Heart left ventricle (tissue), 13 donors: ENCODE results near the gene RPS25.
"Not testable (repeated sequence)": the region's sequence is repeated elsewhere in the genome, so short reads cannot be mapped to it uniquely, and the experiment has no call there.

Experiments used
- CTCF ChIP-seq, 12 donors: fragments of 200-600 bp; sonication (generic) in 4 of 12; IDR thresholded peaks; one replicate each; pipeline versions ENCODE4 v1.5.0 to v1.8.0; 2018 to 2022; ENCODE audit warnings: antibody characterized with exemption in 12 of 12, mild to moderate bottlenecking in 5 of 12
- POLR2A ChIP-seq, 2 donors: fragments of 450-650 bp; IDR thresholded peaks; one replicate each; pipeline ENCODE4 v1.6.1; 2017; ENCODE audit warnings: antibody characterized with exemption in 2 of 2, mild to moderate bottlenecking in 2 of 2, moderate library complexity in 2 of 2
- donor health status: ischemic (EF 13 %, LVEDD 7.1; RV severe dilation, severe dysfunction).
- donor health status: DM: no; HTN: yes; CAD: no.
- donor health status: DM: no; HTN: no; CAD: no.
- donor health status: ischemic (EF 25% LVEDD 6.9; RV normal size, moderate dysfunction).
- donor health status: ischemic (EF 25% LVEDD 5.7; RV mildly dilated, moderate dysfunction).
- donor health status: ischemic (EF 35%, LVEDD 5.7; RV mildly dilated, moderate dysfunction).
- donor health status: nonischemic (EF 11% LVEDD 7.7; RV severe dilation, severe dysfunction).
- donor health status: DM: yes; HTN: yes; CAD: no.
- donor health status: PGD.
- donor health status: ischemic (EF 29% LVEDD 5.4; RV normal size, mild dysfunction).
- donor health status: nonischemic (EF 23%, LVEDD 6.1; RV moderate dilation, normal function).

DNA sequence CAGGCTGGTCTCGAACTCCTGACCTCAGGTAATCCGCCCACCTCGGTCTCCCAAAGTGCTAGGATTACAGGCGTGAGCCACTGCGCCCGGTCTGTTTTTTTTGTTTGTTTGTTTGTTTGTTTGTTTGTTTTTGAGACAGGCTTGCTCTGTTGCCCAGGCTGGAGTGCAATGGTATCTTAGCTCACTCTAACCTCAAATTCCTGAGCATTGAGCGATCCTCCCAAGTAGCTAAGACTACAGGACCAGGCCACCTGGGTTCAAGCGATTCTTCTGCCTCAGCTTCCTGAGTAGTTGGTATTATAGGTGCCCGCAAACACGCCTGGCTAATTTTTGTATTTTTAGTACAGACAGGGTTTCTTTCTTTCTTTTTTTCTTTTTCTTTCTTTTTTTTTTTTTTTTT lies 15.3 kb upstream of the RPS25 start:
- not testable (repeated sequence) for TF ChIP-seq CTCF, POLR2A (IDR thresholded peaks at IDR 0.05)
